GM15510 (cell line): Measurements from ENCODE around the gene EPN3.

Source experiments
- POLR2A ChIP-seq: IDR thresholded peaks from 3 replicates; pipeline ENCODE4 v1.6.1; 2011; ENCODE audit warnings: borderline replicate concordance; ENCODE audit not compliant: insufficient read length; ENCODE audit errors: extremely low read depth

The EPN3 gene

DNA sequence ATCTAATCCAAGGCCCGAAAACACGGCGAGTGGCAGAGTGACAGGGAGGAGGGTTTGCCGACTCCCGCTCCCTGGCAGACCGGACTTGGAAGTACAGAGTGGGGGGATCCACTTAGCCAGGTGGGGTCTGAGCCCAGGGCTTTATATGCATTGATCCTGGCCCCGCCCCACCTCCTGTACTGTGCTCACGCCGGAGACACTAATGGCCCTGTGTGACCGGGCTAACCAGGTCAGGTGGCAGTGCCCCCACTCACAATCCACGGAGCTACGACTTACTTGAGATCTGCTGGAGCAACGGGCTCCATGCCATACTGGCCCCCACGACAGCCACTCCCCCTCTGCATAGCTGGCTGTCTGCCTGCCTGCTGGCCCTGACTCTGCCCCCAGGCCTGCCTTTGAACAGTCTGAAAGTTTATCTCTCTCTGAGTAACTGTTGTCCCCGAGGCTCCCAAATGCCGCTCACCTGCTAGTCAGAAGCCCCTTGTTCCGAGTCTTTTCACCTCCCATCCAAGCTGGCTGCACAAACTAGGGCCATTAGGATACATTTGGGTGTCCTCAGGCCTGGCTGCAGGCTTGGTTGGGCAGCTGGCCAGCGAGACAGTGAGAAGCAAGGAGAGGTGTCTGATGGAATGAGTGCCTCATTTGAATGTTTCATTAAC lies 56.0 kb downstream of the EPN3 start:
- no peak for TF ChIP-seq POLR2A

- TF ChIP-seq POLR2A: no peak
Observed at GRCh38 chr17:50589095-50589705, 56.7 kb downstream of the EPN3 start.

GRCh38 chr17:50590946-50591737 lies 58.6 kb downstream of the EPN3 start:
- TF ChIP-seq POLR2A: no peak

- TF ChIP-seq POLR2A: no peak
Observed at GRCh38 chr17:50593321-50593720, 60.8 kb downstream of the EPN3 start.
